Endothelial cell (in vitro differentiated cells): Measurements from ENCODE around the gene APBB2. TPM values are rescaled to one million over a fixed set of nuclear protein-coding genes. Genes with fewer than 3 reads are reported as not detected.
A peak's percentile ranks its signal among the peaks of the same experiment; 100 is the strongest.

ENCODE experiments used
- DNase-seq: peaks from one replicate; pipeline ENCODE4 v3.0.0; 2021; ENCODE audit warnings: low spot score
- H3K27ac Mint-ChIP-seq: one replicate; pipeline ENCODE4 v1.8.0; 2021; ENCODE audit warnings: mixed read lengths, inconsistent platforms; ENCODE audit not compliant: unreplicated experiment
- H3K27me3 Mint-ChIP-seq: one replicate; pipeline ENCODE4 v1.8.0; 2021; ENCODE audit warnings: mild to moderate bottlenecking, moderate library complexity, mixed read lengths, inconsistent platforms; ENCODE audit not compliant: unreplicated experiment
- H3K36me3 Mint-ChIP-seq: one replicate; pipeline ENCODE4 v1.8.0; 2021; ENCODE audit warnings: mild to moderate bottlenecking, low read depth, mixed read lengths, inconsistent platforms; ENCODE audit not compliant: unreplicated experiment
- H3K4me1 Mint-ChIP-seq: one replicate; pipeline ENCODE4 v1.8.0; 2021; ENCODE audit warnings: mild to moderate bottlenecking, mixed read lengths, inconsistent platforms; ENCODE audit not compliant: unreplicated experiment
- H3K4me3 Mint-ChIP-seq: one replicate; pipeline ENCODE4 v1.8.0; 2021; ENCODE audit warnings: mild to moderate bottlenecking, mixed read lengths, inconsistent platforms; ENCODE audit not compliant: unreplicated experiment
- H3K9me3 Mint-ChIP-seq: one replicate; pipeline ENCODE4 v1.8.0; 2021; ENCODE audit warnings: mixed read lengths, inconsistent platforms; ENCODE audit not compliant: unreplicated experiment
- long read RNA-seq: library from polyadenylated mRNA; unstranded; transcript quantifications from one replicate; pipeline ENCODE4 v2.0.0, GENCODE V29; 2020; ENCODE audit not compliant: unreplicated experiment
- total RNA-seq: library from RNA; stranded (reverse); fragmentation: NEBNext Ultra II Directional; extraction: Animal tissue kit (Norgen Biotek cat#: 25700); gene quantifications from one replicate; pipeline ENCODE4 v1.2.1, GENCODE V29; 2021; ENCODE audit not compliant: unreplicated experiment
- TF ChIP-seq, protein P1 (sequence below): fragments of 200-600 bp; sonication (generic); IDR thresholded peaks from one replicate; pipeline ENCODE4 v1.5.0; 2021; ENCODE audit warnings: antibody characterized with exemption; ENCODE audit not compliant: unreplicated experiment

APBB2 gene
- 103 TPM for total RNA-seq
- long read RNA-seq, partial matches to known transcripts, result 0 of 4 reads
- long read RNA-seq, other reads (novel, unspliced or antisense), result 4 of 4 reads

- TF ChIP-seq, protein P1, sequence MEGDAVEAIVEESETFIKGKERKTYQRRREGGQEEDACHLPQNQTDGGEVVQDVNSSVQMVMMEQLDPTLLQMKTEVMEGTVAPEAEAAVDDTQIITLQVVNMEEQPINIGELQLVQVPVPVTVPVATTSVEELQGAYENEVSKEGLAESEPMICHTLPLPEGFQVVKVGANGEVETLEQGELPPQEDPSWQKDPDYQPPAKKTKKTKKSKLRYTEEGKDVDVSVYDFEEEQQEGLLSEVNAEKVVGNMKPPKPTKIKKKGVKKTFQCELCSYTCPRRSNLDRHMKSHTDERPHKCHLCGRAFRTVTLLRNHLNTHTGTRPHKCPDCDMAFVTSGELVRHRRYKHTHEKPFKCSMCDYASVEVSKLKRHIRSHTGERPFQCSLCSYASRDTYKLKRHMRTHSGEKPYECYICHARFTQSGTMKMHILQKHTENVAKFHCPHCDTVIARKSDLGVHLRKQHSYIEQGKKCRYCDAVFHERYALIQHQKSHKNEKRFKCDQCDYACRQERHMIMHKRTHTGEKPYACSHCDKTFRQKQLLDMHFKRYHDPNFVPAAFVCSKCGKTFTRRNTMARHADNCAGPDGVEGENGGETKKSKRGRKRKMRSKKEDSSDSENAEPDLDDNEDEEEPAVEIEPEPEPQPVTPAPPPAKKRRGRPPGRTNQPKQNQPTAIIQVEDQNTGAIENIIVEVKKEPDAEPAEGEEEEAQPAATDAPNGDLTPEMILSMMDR, result peak; percentile 91
- peaks cover 41% of the 10 kb centered on the region for H3K4me1 Mint-ChIP-seq
- H3K27me3 Mint-ChIP-seq, result peaks cover 14% of the 10 kb centered on the region
- peak within 1 kb of the TSS; percentile 5 for H3K27ac Mint-ChIP-seq
- H3K36me3 Mint-ChIP-seq, result peaks cover 11% of the 10 kb centered on the region
- peak; percentile 97 for DNase-seq
- no peaks in the 10 kb centered on the region for H3K9me3 Mint-ChIP-seq
- peak within 1 kb of the TSS; percentile 99 for H3K4me3 Mint-ChIP-seq
These were observed at the start of gene APBB2 for GRCh38 chr4:41214136-41214824. Gene APBB2, minus strand, starts transcription at chr4:41214542. Its CDS starts 181,288 bp downstream, at chr4:41033254.

- no peaks in the 10 kb centered on the region for H3K9me3 Mint-ChIP-seq
- peaks cover 2% of the 10 kb centered on the region for H3K27me3 Mint-ChIP-seq
- peaks cover 47% of the 10 kb centered on the region for H3K36me3 Mint-ChIP-seq
- TF ChIP-seq, protein P1, result no peak
- no peak overlapping the region for H3K4me3 Mint-ChIP-seq
- no peak for DNase-seq
- H3K4me1 Mint-ChIP-seq, result peaks cover 18% of the 10 kb centered on the region
- H3K27ac Mint-ChIP-seq, result no peak overlapping the region
These were observed 47.9 kb upstream of the APBB2 start for GRCh38 chr4:41262198-41262597.

GRCh38 chr4:41260116-41260733 is 45.9 kb upstream of the APBB2 start:
- Mint-ChIP-seq H3K27ac (no peak overlapping the region), H3K36me3 (peaks cover 37% of the 10 kb centered on the region), H3K4me3 (no peak overlapping the region), H3K4me1 (peaks cover 25% of the 10 kb centered on the region), H3K27me3 (peaks cover 2% of the 10 kb centered on the region), H3K9me3 (no peaks in the 10 kb centered on the region)
- DNase-seq, result no peak
- TF ChIP-seq, protein P1, result no peak

GRCh38 chr4:41258783-41259182 is 44.4 kb upstream of the APBB2 start:
- DNase-seq, result peak; percentile 45
- H3K4me3 Mint-ChIP-seq, result peak overlapping the region; percentile 95
- H3K27me3 Mint-ChIP-seq, result peaks cover 2% of the 10 kb centered on the region
- H3K4me1 Mint-ChIP-seq, result peaks cover 25% of the 10 kb centered on the region
- peaks cover 31% of the 10 kb centered on the region for H3K36me3 Mint-ChIP-seq
- peak overlapping the region; percentile 91 for H3K27ac Mint-ChIP-seq
- TF ChIP-seq, protein P1, result no peak
- no peaks in the 10 kb centered on the region for H3K9me3 Mint-ChIP-seq

DNA sequence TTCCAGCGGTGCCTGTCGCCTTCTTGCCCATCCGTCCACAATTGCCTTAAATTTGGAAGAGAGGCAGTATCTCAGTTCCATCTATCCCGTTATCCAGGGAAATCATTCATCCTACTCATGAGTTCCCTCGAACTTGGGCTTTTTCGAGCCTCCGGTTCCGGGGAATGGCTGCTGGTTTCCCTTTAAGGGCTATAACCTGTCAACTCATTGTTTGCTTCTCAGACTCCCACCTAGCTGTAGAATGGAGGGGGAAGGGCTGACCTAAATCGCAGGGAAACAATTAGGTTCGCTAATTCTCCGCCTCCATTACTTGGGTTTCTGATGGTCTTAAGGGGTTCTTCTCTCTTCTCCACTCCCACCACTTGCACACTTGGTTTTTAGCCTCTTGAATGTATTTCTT is 43.6 kb upstream of the APBB2 start:
- Mint-ChIP-seq H3K36me3 (peaks cover 24% of the 10 kb centered on the region), H3K27ac (peak overlapping the region; percentile 91)

More for the DNA sequence above, 43.6 kb upstream of the APBB2 start:
- TF ChIP-seq, protein P1, result no peak
- H3K4me1 Mint-ChIP-seq, result peaks cover 20% of the 10 kb centered on the region
- H3K4me3 Mint-ChIP-seq, result peak overlapping the region; percentile 95
- no peaks in the 10 kb centered on the region for H3K9me3 Mint-ChIP-seq
- no peak for DNase-seq
- peaks cover 2% of the 10 kb centered on the region for H3K27me3 Mint-ChIP-seq
